Measurements from ENCODE around the gene THSD4. TPM values are rescaled to one million over a fixed set of nuclear protein-coding genes. Genes with fewer than 3 reads are reported as not detected.
A peak's percentile ranks its signal among the peaks of the same experiment; 100 is the strongest.

Gene THSD4
- total and polyA plus RNA-seq, 8 donors, result 15.7 to 43.3 (median 19.1) TPM

GRCh38 chr15:71811752-71812735, 696.8 kb downstream of the THSD4 start:
- ATAC-seq, result no peak
- peak in 1 of 4 donors; percentile 77 for DNase-seq
- Histone ChIP-seq H3K4me1 (no peaks in the 10 kb centered on the region), H3K36me3 (no peaks in the 10 kb centered on the region), H3K9me3 (no peaks in the 10 kb centered on the region), H3K27me3 (no peaks in the 10 kb centered on the region), H3K27ac (no peak overlapping the region), H3K4me3 (no peak overlapping the region)
- intact Hi-C loops (cut with DNase I), result no loop called here
- no peak for TF ChIP-seq CTCF (IDR thresholded peaks at IDR 0.05)

GRCh38 chr15:71812966-71813722, 697.9 kb downstream of the THSD4 start:
- Histone ChIP-seq H3K27ac (no peak overlapping the region), H3K4me3 (no peak overlapping the region), H3K9me3 (no peaks in the 10 kb centered on the region), H3K4me1 (no peaks in the 10 kb centered on the region), H3K27me3 (no peaks in the 10 kb centered on the region), H3K36me3 (no peaks in the 10 kb centered on the region)
- ATAC-seq, result peak; percentile 74
- no peak for TF ChIP-seq CTCF (IDR thresholded peaks at IDR 0.05)
- peak in 2 of 4 donors; percentile 31 to 72 for DNase-seq
- intact Hi-C loops (cut with DNase I), result no loop called here

GRCh38 chr15:71813723-71814470, 698.6 kb downstream of the THSD4 start:
- intact Hi-C loops (cut with DNase I), result no loop called here
- ATAC-seq (no peak), DNase-seq (no peak)
- Histone ChIP-seq H3K36me3 (no peaks in the 10 kb centered on the region), H3K4me1 (no peaks in the 10 kb centered on the region), H3K4me3 (no peak overlapping the region), H3K27ac (no peak overlapping the region), H3K27me3 (no peaks in the 10 kb centered on the region), H3K9me3 (peaks cover 0 to 2% of the 10 kb centered on the region in 2 donors)
- TF ChIP-seq CTCF (IDR thresholded peaks at IDR 0.05), result no peak

DNA sequence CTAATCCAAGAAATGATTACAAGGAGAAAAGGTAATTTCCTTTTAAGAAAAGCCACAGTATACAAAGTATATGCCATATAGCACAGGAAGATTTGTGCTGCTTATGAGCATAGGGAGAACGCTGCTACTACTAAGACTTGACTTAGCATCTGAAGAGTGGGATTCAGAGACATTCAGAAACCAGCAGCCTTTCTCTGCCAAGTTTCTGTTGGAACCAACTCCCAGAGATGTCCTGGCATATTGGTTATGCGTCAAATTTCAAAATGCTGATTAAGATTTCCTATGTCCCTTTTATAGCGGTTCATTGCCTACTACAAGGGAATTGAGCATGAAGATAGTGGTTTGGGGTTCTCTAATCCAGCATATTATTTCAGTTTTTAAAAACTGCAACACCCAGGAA, 700.0 kb downstream of the THSD4 start:
- Histone ChIP-seq H3K27ac (no peak overlapping the region), H3K4me3 (no peak overlapping the region), H3K36me3 (no peaks in the 10 kb centered on the region), H3K9me3 (peaks cover 0 to 16% of the 10 kb centered on the region in 2 donors), H3K4me1 (no peaks in the 10 kb centered on the region), H3K27me3 (no peaks in the 10 kb centered on the region)
- intact Hi-C loops (cut with DNase I), result no loop called here
- no peak for TF ChIP-seq CTCF (IDR thresholded peaks at IDR 0.05)
- DNase-seq, result no peak
- ATAC-seq, result no peak
